HepG2 (cell line): ENCODE results near the gene PSMA7. TPM values are rescaled to one million over a fixed set of nuclear protein-coding genes. Genes with fewer than 3 reads are reported as not detected.
A peak's percentile ranks its signal among the peaks of the same experiment; 100 is the strongest.

Experiments
- AKAP8 ChIP-seq: sonication (generic); formaldehyde crosslinking; IDR thresholded peaks from 2 replicates; pipeline ENCODE4 v1.5.1; 2020; ENCODE audit warnings: mild to moderate bottlenecking, missing genetic modification reagents
- CBX1 ChIP-seq: IDR thresholded peaks from one replicate; pipeline ENCODE4 v1.6.1; 2016; ENCODE audit warnings: antibody characterized with exemption, low read depth
- KDM2A ChIP-seq: sonication (generic); formaldehyde crosslinking; IDR thresholded peaks from 2 replicates; pipeline ENCODE4 v1.4.0; 2020; ENCODE audit warnings: low read depth, missing genetic modification reagents, borderline replicate concordance
- KMT2A ChIP-seq: sonication (generic); formaldehyde crosslinking; IDR thresholded peaks from 2 replicates; pipeline ENCODE4 v1.4.0; 2020; ENCODE audit warnings: missing genetic modification reagents
- PRDM4 ChIP-seq: sonication (generic); formaldehyde crosslinking; IDR thresholded peaks from 2 replicates; pipeline ENCODE4 v1.9.0; 2021; ENCODE audit warnings: missing genetic modification reagents, borderline replicate concordance
- SP1 ChIP-seq, 2 experiments: fragments of 450-650 bp in 1 of 2; sonication (generic) in 1 of 2; formaldehyde crosslinking in 1 of 2; IDR thresholded peaks; 2 replicates each; pipeline versions ENCODE4 v1.4.0 to v1.6.1; 2016 to 2020; ENCODE audit warnings: missing genetic modification reagents in 1 of 2
- SP140L ChIP-seq: sonication (generic); formaldehyde crosslinking; IDR thresholded peaks from 2 replicates; pipeline ENCODE4 v1.4.0; 2020; ENCODE audit warnings: missing genetic modification reagents, borderline replicate concordance
- TBX2 ChIP-seq: sonication (generic); formaldehyde crosslinking; IDR thresholded peaks from 2 replicates; pipeline ENCODE4 v1.5.0; 2020; ENCODE audit warnings: missing genetic modification reagents, mild to moderate bottlenecking, borderline replicate concordance
- U2AF1 ChIP-seq: fragments of 200-400 bp; formaldehyde crosslinking; optimal IDR thresholded peaks from 2 replicates; pipeline ENCODE3; 2017; ENCODE audit warnings: mild to moderate bottlenecking, low read depth, low read length
- ZEB1 ChIP-seq: IDR thresholded peaks from 2 replicates; pipeline ENCODE4 v1.6.1; 2012; ENCODE audit warnings: mild to moderate bottlenecking, low read depth, inconsistent platforms; ENCODE audit not compliant: insufficient replicate concordance
- ZNF160 ChIP-seq: sonication (generic); formaldehyde crosslinking; IDR thresholded peaks from 2 replicates; pipeline ENCODE4 v1.8.0; 2022; ENCODE audit warnings: mild to moderate bottlenecking, inconsistent platforms, missing genetic modification reagents
- ZNF276 ChIP-seq: sonication (generic); formaldehyde crosslinking; IDR thresholded peaks from 2 replicates; pipeline ENCODE4 v1.4.0; 2020; ENCODE audit warnings: mild to moderate bottlenecking, low read depth, missing genetic modification reagents
- ZNF747 ChIP-seq: sonication (generic); formaldehyde crosslinking; IDR thresholded peaks from 2 replicates; pipeline ENCODE4 v1.8.1; 2023; ENCODE audit warnings: missing genetic modification reagents, mild to moderate bottlenecking, borderline replicate concordance
- ZNF800 ChIP-seq: sonication (generic); formaldehyde crosslinking; IDR thresholded peaks from 2 replicates; pipeline ENCODE4 v1.4.0; 2020; ENCODE audit warnings: missing genetic modification reagents
- ZNF850 ChIP-seq: sonication (generic); formaldehyde crosslinking; conservative IDR thresholded peaks from 2 replicates; pipeline ENCODE4 v1.9.0; 2021; ENCODE audit warnings: mild to moderate bottlenecking, missing genetic modification reagents
- ZSCAN25 ChIP-seq: sonication (generic); formaldehyde crosslinking; IDR thresholded peaks from 2 replicates; pipeline ENCODE4 v1.8.0; 2022; ENCODE audit warnings: mild to moderate bottlenecking, missing genetic modification reagents
- ZSCAN31 ChIP-seq: sonication (generic); formaldehyde crosslinking; IDR thresholded peaks from 2 replicates; pipeline ENCODE4 v1.5.0; 2020; ENCODE audit warnings: low read depth, mild to moderate bottlenecking, missing genetic modification reagents
- polyA plus RNA-seq, 8 experiments: library from polyadenylated mRNA; depleted of rRNA in 3 of 8; stranded (reverse) in 7 of 8; unstranded in 1 of 8; fragments of >200 nt; fragmentation: Illumina TruSeq in 4 of 8; extraction: Trizol in 4 of 8; gene quantifications; 2 replicates each; pipeline versions ENCODE4 v1.2.1 to v1.2.3, GENCODE V29; 2011 to 2016; ENCODE audit warnings: low read depth in 4 of 8, missing spikeins in 1 of 8, mixed read lengths in 1 of 8; ENCODE audit not compliant: insufficient read depth in 1 of 8
- total RNA-seq, 5 experiments: library from RNA; depleted of rRNA; stranded (reverse); fragments of >200 nt; fragmentation: Illumina TruSeq; extraction: Trizol; gene quantifications; 2 replicates each; pipeline ENCODE4 v1.2.3, GENCODE V29; 2016; ENCODE audit warnings: low read depth in 1 of 5
- TF ChIP-seq, protein P1 (sequence below): sonication (generic); formaldehyde crosslinking; IDR thresholded peaks from 2 replicates; pipeline ENCODE4 v1.5.1; 2020; ENCODE audit warnings: mild to moderate bottlenecking, missing genetic modification reagents
- TF ChIP-seq, protein P2 (sequence below): IDR thresholded peaks from 2 replicates; pipeline ENCODE4 v1.6.1; 2012; ENCODE audit warnings: inconsistent platforms

PSMA7 gene
- total and polyA plus RNA-seq, 2 of the 13 experiments (the other 11 are each of a cell fraction or from before 2014, with no cell fraction given) = 531 to 631 TPM

GRCh38 chr20:62146019-62146755 is 3.0 kb upstream of the PSMA7 start (continued):
- TF ChIP-seq, protein P1, sequence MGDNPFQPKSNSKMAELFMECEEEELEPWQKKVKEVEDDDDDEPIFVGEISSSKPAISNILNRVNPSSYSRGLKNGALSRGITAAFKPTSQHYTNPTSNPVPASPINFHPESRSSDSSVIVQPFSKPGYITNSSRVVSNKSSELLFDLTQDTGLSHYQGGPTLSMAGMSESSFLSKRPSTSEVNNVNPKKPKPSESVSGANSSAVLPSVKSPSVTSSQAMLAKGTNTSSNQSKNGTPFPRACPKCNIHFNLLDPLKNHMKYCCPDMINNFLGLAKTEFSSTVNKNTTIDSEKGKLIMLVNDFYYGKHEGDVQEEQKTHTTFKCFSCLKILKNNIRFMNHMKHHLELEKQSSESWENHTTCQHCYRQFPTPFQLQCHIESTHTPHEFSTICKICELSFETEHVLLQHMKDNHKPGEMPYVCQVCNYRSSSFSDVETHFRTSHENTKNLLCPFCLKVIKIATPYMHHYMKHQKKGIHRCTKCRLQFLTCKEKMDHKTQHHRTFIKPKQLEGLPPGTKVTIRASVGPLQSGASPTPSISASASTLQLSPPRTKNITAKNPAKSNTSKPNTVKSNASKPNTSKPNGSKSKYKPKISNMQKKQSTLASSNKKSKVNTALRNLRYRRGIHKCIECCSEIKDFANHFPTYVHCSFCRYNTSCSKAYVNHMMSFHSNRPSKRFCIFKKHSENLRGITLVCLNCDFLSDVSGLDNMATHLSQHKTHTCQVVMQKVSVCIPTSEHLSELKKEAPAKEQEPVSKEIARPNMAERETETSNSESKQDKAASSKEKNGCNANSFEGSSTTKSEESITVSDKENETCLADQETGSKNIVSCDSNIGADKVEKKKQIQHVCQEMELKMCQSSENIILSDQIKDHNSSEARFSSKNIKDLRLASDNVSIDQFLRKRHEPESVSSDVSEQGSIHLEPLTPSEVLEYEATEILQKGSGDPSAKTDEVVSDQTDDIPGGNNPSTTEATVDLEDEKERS (CRISPR knock-in tag) = peak; percentile 53; the same call in 1 of the 2 replicates
- no peak for TF ChIP-seq ZNF850 (CRISPR knock-in tag)
- TF ChIP-seq TBX2 (CRISPR knock-in tag) = peak; percentile 90
- peak; percentile 47; the same call in 1 of the 2 replicates for TF ChIP-seq KMT2A (CRISPR knock-in tag)
- TF ChIP-seq CBX1 = no peak
- TF ChIP-seq, protein P2, sequence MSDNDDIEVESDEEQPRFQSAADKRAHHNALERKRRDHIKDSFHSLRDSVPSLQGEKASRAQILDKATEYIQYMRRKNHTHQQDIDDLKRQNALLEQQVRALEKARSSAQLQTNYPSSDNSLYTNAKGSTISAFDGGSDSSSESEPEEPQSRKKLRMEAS = peak; percentile 96
- 0 out of 2 replicates have a peak, but pooled peaks have one; percentile 88 for TF ChIP-seq SP140L (CRISPR knock-in tag)
- TF ChIP-seq KDM2A (CRISPR knock-in tag) = peak; percentile 63; the same call in 1 of the 2 replicates
- peak; percentile 56; the same call in 1 of the 2 replicates for TF ChIP-seq ZSCAN31 (CRISPR knock-in tag)
- no peak for TF ChIP-seq PRDM4
- 0 out of 2 replicates have a peak, but pooled peaks have one; percentile 59 for TF ChIP-seq ZNF160 (CRISPR knock-in tag)
- TF ChIP-seq AKAP8 (CRISPR knock-in tag) = peak; percentile 46; the same call in 1 of the 2 replicates
- TF ChIP-seq SP1 (IDR thresholded peaks at IDR 0.05) = no peak
- no peak; the same call in 1 of the 2 replicates for TF ChIP-seq SP1 (CRISPR knock-in tag; IDR thresholded peaks at IDR 0.05)
- TF ChIP-seq U2AF1 = no peak
- peak; percentile 97 for TF ChIP-seq ZEB1
- TF ChIP-seq ZNF276 (CRISPR knock-in tag) = peak; percentile 57; the same call in 1 of the 2 replicates
- TF ChIP-seq ZNF747 (CRISPR knock-in tag) = peak; percentile 56; the same call in 1 of the 2 replicates
- TF ChIP-seq ZNF800 (CRISPR knock-in tag) = 0 out of 2 replicates have a peak, but pooled peaks have one; percentile 55
- TF ChIP-seq ZSCAN25 (CRISPR knock-in tag) = no peak
